Bone marrow (tissue), 2 donors: Measurements from ENCODE around the gene FBXW8.

ENCODE experiments used
- DNase-seq, 2 donors: peaks; one replicate each; lab custom pipeline; 2025; lab: John Stamatoyannopoulos, UW

Gene FBXW8

GRCh38 chr12:117020536-117021220, 109.9 kb downstream of the FBXW8 start:
- DNase-seq: no peak

- DNase-seq: no peak
Measured at GRCh38 chr12:117022465-117022864, 111.7 kb downstream of the FBXW8 start.

- no peak for DNase-seq
Measured at GRCh38 chr12:117023998-117024960, 113.5 kb downstream of the FBXW8 start.

GRCh38 chr12:117024961-117025480, 114.3 kb downstream of the FBXW8 start:
- DNase-seq: no peak

- DNase-seq: peak; percentile 13 to 17
Measured at GRCh38 chr12:117025481-117026151, 114.9 kb downstream of the FBXW8 start.

- no peak for DNase-seq
Measured at GRCh38 chr12:117026343-117026742, 115.6 kb downstream of the FBXW8 start.

- DNase-seq: no peak
Measured at GRCh38 chr12:117026921-117027250, 116.1 kb downstream of the FBXW8 start.

GRCh38 chr12:117027251-117028086, 116.7 kb downstream of the FBXW8 start:
- DNase-seq: no peak

- no peak for DNase-seq
Measured at GRCh38 chr12:117028254-117028653, 117.5 kb downstream of the FBXW8 start.

- DNase-seq: no peak
Measured at GRCh38 chr12:117030187-117030900, 119.6 kb downstream of the FBXW8 start.

- no peak for DNase-seq
Measured at GRCh38 chr12:117031843-117032592, 121.3 kb downstream of the FBXW8 start.

- DNase-seq: no peak
Measured at GRCh38 chr12:117032593-117033381, 122.0 kb downstream of the FBXW8 start.

- DNase-seq: no peak
Measured at GRCh38 chr12:117033382-117034221, 122.9 kb downstream of the FBXW8 start.

- DNase-seq: no peak
Measured at GRCh38 chr12:117034249-117034648, 123.5 kb downstream of the FBXW8 start.

GRCh38 chr12:117034701-117035151, 124.0 kb downstream of the FBXW8 start:
- no peak for DNase-seq

GRCh38 chr12:117035287-117035686, 124.5 kb downstream of the FBXW8 start:
- no peak for DNase-seq

- DNase-seq: no peak
Measured at GRCh38 chr12:117036046-117036445, 125.3 kb downstream of the FBXW8 start.

GRCh38 chr12:117036547-117036946, 125.8 kb downstream of the FBXW8 start:
- DNase-seq: no peak
